NB4 (cell line): ENCODE data around the gene CTNND2.

Experiments used
- DNase-seq: peaks from one replicate; pipeline ENCODE4 v3.0.0; 2010; ENCODE audit warnings: low read depth
- H3K4me3 ChIP-seq: one replicate; pipeline ENCODE4 v1.5.1; 2011; ENCODE audit warnings: mild to moderate bottlenecking, low read depth, low read length, moderate library complexity
- CTCF ChIP-seq: IDR thresholded peaks from one replicate; pipeline ENCODE4 v1.5.1; 2012; ENCODE audit warnings: low read depth, low read length
- MYC ChIP-seq: IDR thresholded peaks from 2 replicates; pipeline ENCODE4 v1.6.1; 2011; ENCODE audit warnings: low read depth, low read length
- POLR2A ChIP-seq: IDR thresholded peaks from 2 replicates; pipeline ENCODE4 v1.6.1; 2011; ENCODE audit warnings: mild to moderate bottlenecking; ENCODE audit not compliant: insufficient read length; ENCODE audit errors: extremely low read depth
- TF ChIP-seq, protein P1 (sequence below): IDR thresholded peaks from 2 replicates; pipeline ENCODE4 v1.6.1; 2011; ENCODE audit warnings: low read depth, low read length

The CTNND2 gene

DNA sequence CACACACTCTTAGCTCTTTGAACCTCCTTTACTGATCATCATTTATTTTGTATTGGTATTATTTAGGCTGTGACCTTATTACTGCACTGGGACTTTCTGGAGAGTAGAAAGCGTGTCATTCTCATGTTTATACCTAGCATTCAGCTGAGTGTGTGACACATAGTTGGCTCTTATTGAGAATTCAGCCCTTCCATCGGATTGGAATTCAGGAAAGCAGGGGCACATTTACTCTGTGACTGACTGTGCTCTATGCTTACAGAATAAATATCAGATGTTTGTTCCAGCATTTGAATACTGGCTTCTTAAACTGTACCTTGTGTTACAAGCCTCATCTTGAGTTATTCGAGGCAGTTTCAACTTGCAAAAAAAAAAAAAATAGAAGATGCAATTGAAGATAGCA lies 782.4 kb downstream of the CTNND2 start:
- H3K4me3 ChIP-seq: no peak overlapping the region
- TF ChIP-seq MYC: no peak
- TF ChIP-seq CTCF: no peak
- TF ChIP-seq, protein P1, sequence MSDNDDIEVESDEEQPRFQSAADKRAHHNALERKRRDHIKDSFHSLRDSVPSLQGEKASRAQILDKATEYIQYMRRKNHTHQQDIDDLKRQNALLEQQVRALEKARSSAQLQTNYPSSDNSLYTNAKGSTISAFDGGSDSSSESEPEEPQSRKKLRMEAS: no peak
- DNase-seq: no peak

GRCh38 chr5:11110128-11110527 lies 794.1 kb downstream of the CTNND2 start:
- no peak overlapping the region for H3K4me3 ChIP-seq
- no peak for DNase-seq
- TF ChIP-seq POLR2A: no peak
- TF ChIP-seq CTCF: no peak
- no peak for TF ChIP-seq MYC

DNA sequence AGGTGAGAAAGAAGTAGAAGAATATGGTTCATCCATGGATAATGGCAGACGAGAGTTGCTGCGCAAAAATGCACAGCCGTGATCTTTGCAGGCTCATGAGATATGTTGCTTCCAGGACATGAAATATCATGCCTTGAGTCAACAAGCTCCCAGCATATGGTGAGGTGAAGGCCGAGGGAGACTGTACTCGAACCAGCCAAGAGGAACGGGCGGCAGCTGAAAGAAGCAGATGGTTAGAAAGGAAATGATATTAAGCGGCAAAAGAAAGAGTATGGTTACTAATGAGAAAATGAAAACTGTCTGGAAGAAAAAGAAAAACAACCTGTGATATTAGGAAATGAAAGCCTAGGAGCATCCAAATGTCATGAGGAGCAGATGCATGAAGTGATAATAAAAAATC lies 798.5 kb downstream of the CTNND2 start:
- H3K4me3 ChIP-seq: no peak overlapping the region
- TF ChIP-seq MYC (no peak), POLR2A (no peak), CTCF (no peak)
- TF ChIP-seq, protein P1: no peak
- DNase-seq: no peak

DNA sequence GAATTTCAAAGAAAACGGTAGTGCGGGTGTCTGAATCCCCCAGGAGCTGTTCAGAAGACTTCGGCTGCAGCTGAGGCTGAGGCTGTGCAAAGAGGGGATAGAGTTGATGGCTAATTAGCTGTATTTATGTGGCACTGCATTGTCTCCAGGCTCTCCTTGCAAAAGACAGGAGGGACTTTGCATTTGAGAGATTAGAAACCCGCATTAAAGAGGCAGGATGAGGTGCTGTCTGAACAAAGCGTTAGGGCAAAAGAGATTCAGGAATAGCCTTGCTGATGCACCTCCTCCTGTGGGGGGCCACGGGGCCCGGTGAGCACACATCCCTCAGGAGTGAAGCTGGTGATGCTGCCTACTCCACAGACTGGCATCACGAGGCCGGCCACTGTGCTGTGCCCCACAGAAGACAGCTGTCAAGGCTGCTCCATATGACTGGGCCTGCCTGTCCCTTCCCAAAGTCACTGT lies 799.6 kb downstream of the CTNND2 start:
- TF ChIP-seq CTCF: no peak
- no peak for TF ChIP-seq MYC
- TF ChIP-seq POLR2A: no peak
- H3K4me3 ChIP-seq: no peak overlapping the region
- no peak for DNase-seq

DNA sequence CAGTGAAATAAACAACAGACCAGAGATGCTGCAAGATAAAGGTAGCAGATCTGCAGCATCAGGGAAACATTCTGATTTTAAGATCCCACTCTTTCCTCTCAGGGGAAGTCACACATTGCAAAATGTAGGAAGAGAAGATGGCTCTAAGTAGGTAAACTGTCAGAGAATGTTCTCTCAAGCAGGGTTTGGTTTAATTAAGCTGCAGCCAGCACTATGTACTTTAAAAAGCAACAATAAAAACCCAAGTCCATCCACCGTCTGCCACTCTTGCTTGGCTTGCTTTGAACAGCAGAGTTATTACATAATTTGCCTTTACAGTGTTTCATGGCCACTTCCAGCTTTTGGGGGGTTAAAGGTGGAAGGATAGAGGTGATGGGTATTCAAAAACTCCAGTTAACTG lies 800.0 kb downstream of the CTNND2 start:
- DNase-seq: no peak

More for the DNA sequence above, 800.0 kb downstream of the CTNND2 start:
- H3K4me3 ChIP-seq: no peak overlapping the region
- TF ChIP-seq MYC: no peak
- TF ChIP-seq POLR2A: no peak
- TF ChIP-seq, protein P1: no peak
- TF ChIP-seq CTCF: no peak
